K562 (cell line): ENCODE results near the gene TMIGD1. TPM values are rescaled to one million over a fixed set of nuclear protein-coding genes. Genes with fewer than 3 reads are reported as not detected.

Experiments
- CHD4 ChIP-seq: fragments of 200-600 bp; sonication (generic); IDR thresholded peaks from 3 replicates; pipeline ENCODE4 v1.6.1; 2012; ENCODE audit warnings: low read depth, mild to moderate bottlenecking, mixed read lengths, low read length, inconsistent platforms; ENCODE audit not compliant: insufficient read depth, insufficient replicate concordance, poor library complexity, severe bottlenecking
- FOXP4 ChIP-seq: sonication (generic); formaldehyde crosslinking; IDR thresholded peaks from 2 replicates; pipeline ENCODE4 v1.8.0; 2022; ENCODE audit warnings: mild to moderate bottlenecking, missing genetic modification reagents, borderline replicate concordance
- L3MBTL2 ChIP-seq: fragments of 450-650 bp; IDR thresholded peaks from 2 replicates; pipeline ENCODE4 v1.6.1; 2016; ENCODE audit warnings: mild to moderate bottlenecking, moderate library complexity
- RREB1 ChIP-seq: fragments of 250-450 bp; sonication (Bioruptor Pico); IDR thresholded peaks from 2 replicates; pipeline ENCODE4 v1.4.0; 2020
- SP1 ChIP-seq: sonication (generic); formaldehyde crosslinking; IDR thresholded peaks from 2 replicates; pipeline ENCODE4 v1.8.1; 2022; ENCODE audit warnings: mild to moderate bottlenecking, missing genetic modification reagents
- SRSF9 ChIP-seq: fragments of 200-400 bp; formaldehyde crosslinking; IDR thresholded peaks from 2 replicates; pipeline ENCODE4 v1.6.1; 2017; ENCODE audit warnings: low read depth, low read length, borderline replicate concordance
- STAT6 ChIP-seq: sonication (generic); formaldehyde crosslinking; IDR thresholded peaks from 2 replicates; pipeline ENCODE4 v1.8.1; 2023; ENCODE audit warnings: mild to moderate bottlenecking, missing genetic modification reagents
- TCF7 ChIP-seq: sonication (generic); IDR thresholded peaks from 2 replicates; pipeline ENCODE4 v1.6.1; 2016; ENCODE audit warnings: antibody characterized with exemption, borderline replicate concordance
- ZBTB8A ChIP-seq: fragments of 450-650 bp; IDR thresholded peaks from 2 replicates; pipeline ENCODE4 v1.6.1; 2018; ENCODE audit warnings: mild to moderate bottlenecking, moderate library complexity; ENCODE audit not compliant: partially characterized antibody
- ZNF518B ChIP-seq: fragments of 250-450 bp; sonication (Bioruptor Pico); IDR thresholded peaks from 2 replicates; pipeline ENCODE4 v1.5.0; 2021; ENCODE audit warnings: mild to moderate bottlenecking, moderate library complexity
- polyA plus RNA-seq, 8 experiments: library from polyadenylated mRNA; depleted of rRNA in 4 of 8; stranded (reverse) in 5 of 8; unstranded in 3 of 8; fragments of >200 nt; fragmentation: Nextera tagmentation in 2 of 8; fragmentation: Illumina TruSeq in 1 of 8; extraction: Ambion mirVana in 2 of 8; extraction: Trizol in 1 of 8; gene quantifications; 2 replicates each; pipeline versions ENCODE4 v1.2.1 to v1.2.3, GENCODE V29; 2011 to 2014; ENCODE audit warnings: inconsistent platforms in 1 of 8, missing spikeins in 1 of 8
- total RNA-seq, 7 experiments: library from RNA; depleted of rRNA in 6 of 7; stranded (reverse); fragments of >200 nt in 6 of 7; fragmentation: Illumina TruSeq in 2 of 7; extraction: Trizol in 2 of 7; gene quantifications; 2 replicates each; pipeline versions ENCODE4 v1.2.1 to v1.2.3, GENCODE V29; 2011 to 2021; ENCODE audit warnings: low replicate concordance in 1 of 7

The TMIGD1 gene
- total and polyA plus RNA-seq, 9 of the 15 experiments (the other 6 are each of a cell fraction or from before 2014, with no cell fraction given) = not detected

GRCh38 chr17:30378241-30378824, 44.5 kb upstream of the TMIGD1 start (continued):
- TF ChIP-seq TCF7 = no peak
- TF ChIP-seq FOXP4 = no peak
- 0 out of 2 replicates have a peak, but pooled peaks have one; percentile 16 for TF ChIP-seq L3MBTL2
- TF ChIP-seq RREB1 (CRISPR knock-in tag) = no peak
- TF ChIP-seq SRSF9 = no peak
- TF ChIP-seq ZNF518B (CRISPR knock-in tag) = no peak
- no peak for TF ChIP-seq STAT6 (CRISPR knock-in tag)
- no peak for TF ChIP-seq ZBTB8A
- no peak for TF ChIP-seq SP1 (CRISPR knock-in tag)
- no peak for TF ChIP-seq CHD4
